NCI-H2081 treated with DMSO at 0.1 percent for 48 hours (cell line): ENCODE data around the gene SLC6A12.
"Not testable (repeated sequence)": the region's sequence is repeated elsewhere in the genome, so short reads cannot be mapped to it uniquely, and the experiment has no call there.

Source experiments
- DNase-seq: peaks from one replicate; lab custom pipeline; 2025; lab: John Stamatoyannopoulos, UW

Gene SLC6A12

GRCh38 chr12:197347-197746, 16.6 kb downstream of the SLC6A12 start:
- DNase-seq, result no peak

- no peak for DNase-seq
These were observed 17.5 kb downstream of the SLC6A12 start for GRCh38 chr12:196436-196835.

GRCh38 chr12:195951-196350, 18.0 kb downstream of the SLC6A12 start:
- DNase-seq, result no peak

GRCh38 chr12:195156-195555, 18.8 kb downstream of the SLC6A12 start:
- DNase-seq, result no peak

GRCh38 chr12:194276-194675, 19.7 kb downstream of the SLC6A12 start:
- DNase-seq, result no peak

GRCh38 chr12:193261-193660, 20.7 kb downstream of the SLC6A12 start:
- DNase-seq, result no peak

- DNase-seq, result no peak
These were observed 22.4 kb downstream of the SLC6A12 start for GRCh38 chr12:191541-191940.

GRCh38 chr12:190881-191280, 23.1 kb downstream of the SLC6A12 start:
- no peak for DNase-seq

GRCh38 chr12:189622-189962, 24.4 kb downstream of the SLC6A12 start:
- DNase-seq, result no peak

GRCh38 chr12:188910-189621, 24.9 kb downstream of the SLC6A12 start:
- no peak for DNase-seq

GRCh38 chr12:187986-188909, 25.7 kb downstream of the SLC6A12 start:
- not testable (repeated sequence) for DNase-seq

- DNase-seq, result no peak
These were observed 27.8 kb downstream of the SLC6A12 start for GRCh38 chr12:186006-186625.

- no peak for DNase-seq
These were observed 28.4 kb downstream of the SLC6A12 start for GRCh38 chr12:185576-185955.

- DNase-seq, result no peak
These were observed 29.0 kb downstream of the SLC6A12 start for GRCh38 chr12:184811-185575.

- no peak for DNase-seq
These were observed 31.5 kb downstream of the SLC6A12 start for GRCh38 chr12:182381-182892.

- DNase-seq, result no peak
These were observed 32.0 kb downstream of the SLC6A12 start for GRCh38 chr12:181921-182320.

- DNase-seq, result no peak
These were observed 33.5 kb downstream of the SLC6A12 start for GRCh38 chr12:180445-180844.

- no peak for DNase-seq
These were observed 34.1 kb downstream of the SLC6A12 start for GRCh38 chr12:179885-180284.

- peak; percentile 82 for DNase-seq
These were observed 34.6 kb downstream of the SLC6A12 start for GRCh38 chr12:179131-179884.

GRCh38 chr12:178829-179109, 35.2 kb downstream of the SLC6A12 start:
- no peak for DNase-seq
